SKM-1 treated with dmso at 0.1 percent for 144 hours (cell line): ENCODE results near the gene HBD.

Experiments used
- DNase-seq: peaks from one replicate; lab custom pipeline; 2025; ENCODE audit not compliant: unreplicated experiment; lab: John Stamatoyannopoulos, UW

HBD gene

GRCh38 chr11:5192738-5193137 lies 41.5 kb downstream of the HBD start:
- no peak for DNase-seq

- no peak for DNase-seq
These were observed 46.1 kb downstream of the HBD start for GRCh38 chr11:5188201-5188600.
